CD4-positive, CD25-positive, alpha-beta regulatory T cell (primary cell): Measurements from ENCODE around the gene BST1. TPM values are rescaled to one million over a fixed set of nuclear protein-coding genes. Genes with fewer than 3 reads are reported as not detected.

Experiments used
- ATAC-seq, 2 donors: fragments of 150-1000 bp; cut with Tn5 transposase; one replicate each; pipeline ENCODE4 v1.10.0; 2021; ENCODE audit warnings: low read depth in 2 of 2, moderate number of reproducible peaks in 2 of 2, moderate library complexity in 1 of 2
- DNase-seq, 3 donors: peaks; one replicate each; pipeline versions ENCODE4 v3.0.0 to v3.0.0-alpha.2; 2012 to 2022; ENCODE audit warnings: mixed read lengths in 1 of 3
- H3K27ac ChIP-seq: one replicate; pipeline ENCODE4 v1.7.0; 2013; ENCODE audit warnings: mild to moderate bottlenecking, low read length; ENCODE audit not compliant: insufficient read depth, poor library complexity, severe bottlenecking
- H3K27me3 ChIP-seq: one replicate; pipeline ENCODE4 v1.7.0; 2013; ENCODE audit warnings: low read length; ENCODE audit not compliant: control insufficient read depth, insufficient read depth
- H3K36me3 ChIP-seq: one replicate; pipeline ENCODE4 v1.7.0; 2013; ENCODE audit warnings: mild to moderate bottlenecking, low read length, moderate library complexity; ENCODE audit not compliant: control insufficient read depth, insufficient read depth
- H3K4me1 ChIP-seq: 2 replicates; pipeline ENCODE4 v1.7.0; 2013; ENCODE audit warnings: mild to moderate bottlenecking, low read length; ENCODE audit not compliant: insufficient read depth, control insufficient read depth, poor library complexity, severe bottlenecking
- H3K4me3 ChIP-seq: one replicate; pipeline ENCODE4 v1.7.0; 2013; ENCODE audit warnings: low read depth, mild to moderate bottlenecking, low read length, moderate library complexity
- H3K9me3 ChIP-seq, 2 experiments: 1 replicate in 1 of 2; 2 replicates in 1 of 2; pipeline ENCODE4 v1.7.0; 2013; ENCODE audit warnings: low read length in 2 of 2, mild to moderate bottlenecking in 1 of 2, moderate library complexity in 1 of 2; ENCODE audit not compliant: control insufficient read depth in 2 of 2
- H3K27ac Mint-ChIP-seq, 3 donors: one replicate each; pipeline ENCODE4 v1.8.0; 2020 to 2022; ENCODE audit warnings: mild to moderate bottlenecking in 3 of 3, mixed read lengths in 3 of 3, moderate library complexity in 2 of 3
- H3K27me3 Mint-ChIP-seq: one replicate; pipeline ENCODE4 v1.8.0; 2022; ENCODE audit warnings: mild to moderate bottlenecking, mixed read lengths
- H3K36me3 Mint-ChIP-seq: one replicate; pipeline ENCODE4 v1.8.0; 2020; ENCODE audit warnings: mixed read lengths
- H3K4me1 Mint-ChIP-seq, 4 donors: one replicate each; pipeline ENCODE4 v1.8.0; 2020 to 2022; ENCODE audit warnings: mixed read lengths in 4 of 4, mild to moderate bottlenecking in 1 of 4
- H3K4me3 Mint-ChIP-seq, 4 donors: one replicate each; pipeline ENCODE4 v1.8.0; 2020 to 2022; ENCODE audit warnings: mild to moderate bottlenecking in 4 of 4, mixed read lengths in 4 of 4, moderate library complexity in 3 of 4
- H3K9me3 Mint-ChIP-seq, 7 donors: one replicate each; pipeline ENCODE4 v1.8.0; 2020 to 2022; ENCODE audit warnings: mixed read lengths in 7 of 7, mild to moderate bottlenecking in 3 of 7, moderate library complexity in 2 of 7
- polyA plus RNA-seq, 4 donors: library from polyadenylated mRNA; unstranded; fragments of 300-500 nt; fragmentation: Illumina TruSeq; gene quantifications; one replicate each; pipeline ENCODE4 v1.2.3, GENCODE V29; 2021
- total RNA-seq: library from RNA; stranded (reverse); gene quantifications from one replicate; pipeline ENCODE4 v1.2.3, GENCODE V29; 2022

The BST1 gene
- total RNA-seq (0.27 TPM), polyA plus RNA-seq (1 to 10 TPM in 2 of 4 donors, under 1 TPM in 1, not detected in 1; 0.40 to 6.5 (median 2.5) TPM)

GRCh38 chr4:15702941-15703403, at the start of gene BST1:
TSS of gene BST1 (plus strand) at chr4:15703065. CDS start at chr4:15703145, 80 bp downstream.
- ATAC-seq (peak; percentile 62 to 69), DNase-seq (peak; percentile 19 to 46 (median 44))
- Mint-ChIP-seq H3K9me3 (peaks cover 0 to 2% (median 0%) of the 10 kb centered on the region in 7 donors), H3K27me3 (peaks cover 34% of the 10 kb centered on the region), H3K27ac (peak within 1 kb of the TSS in 2 of 3 donors; percentile 75 to 83), H3K4me1 (peaks cover 0 to 16% (median 9%) of the 10 kb centered on the region in 4 donors), H3K36me3 (no peaks in the 10 kb centered on the region), H3K4me3 (peak within 1 kb of the TSS; percentile 79 to 90 (median 86))
- H3K9me3 ChIP-seq: no peaks in the 10 kb centered on the region
- H3K27me3 ChIP-seq: peaks cover 2% of the 10 kb centered on the region
- no peak within 1 kb of the TSS for H3K4me3 ChIP-seq
- peaks cover 9% of the 10 kb centered on the region for H3K4me1 ChIP-seq
- no peak within 1 kb of the TSS for H3K27ac ChIP-seq
- H3K36me3 ChIP-seq: no peaks in the 10 kb centered on the region

GRCh38 chr4:15653420-15653819, 49.4 kb upstream of the BST1 start:
- H3K4me1 Mint-ChIP-seq: peaks cover 28 to 64% (median 54%) of the 10 kb centered on the region in 4 donors

GRCh38 chr4:15653864-15654592, 48.8 kb upstream of the BST1 start:
- peak in 2 of 3 donors; percentile 4 to 60 for DNase-seq
- ATAC-seq: no peak
- Histone ChIP-seq H3K4me3 (peak overlapping the region; percentile 94), H3K27ac (peak overlapping the region; percentile 90), H3K27me3 (no peaks in the 10 kb centered on the region), H3K9me3 (no peaks in the 10 kb centered on the region), H3K4me1 (peaks cover 59% of the 10 kb centered on the region), H3K36me3 (no peaks in the 10 kb centered on the region)
- Mint-ChIP-seq H3K9me3 (peaks cover 0 to 2% (median 0%) of the 10 kb centered on the region in 7 donors), H3K27ac (peak overlapping the region; percentile 94 to 99 (median 97)), H3K4me3 (peak overlapping the region; percentile 97 to 99 (median 98)), H3K36me3 (no peaks in the 10 kb centered on the region), H3K27me3 (no peaks in the 10 kb centered on the region), H3K4me1 (peaks cover 28 to 57% (median 48%) of the 10 kb centered on the region in 4 donors)

More at GRCh38 chr4:15653420-15653819, 49.4 kb upstream of the BST1 start:
- DNase-seq: peak in 1 of 3 donors; percentile 20
- Histone ChIP-seq H3K4me3 (peak overlapping the region; percentile 94), H3K27ac (peak overlapping the region; percentile 60), H3K9me3 (no peaks in the 10 kb centered on the region), H3K36me3 (no peaks in the 10 kb centered on the region), H3K27me3 (no peaks in the 10 kb centered on the region), H3K4me1 (peaks cover 62% of the 10 kb centered on the region)
- Mint-ChIP-seq H3K27me3 (no peaks in the 10 kb centered on the region), H3K36me3 (no peaks in the 10 kb centered on the region), H3K27ac (peak overlapping the region; percentile 94 to 99 (median 97)), H3K4me3 (peak overlapping the region; percentile 97 to 99 (median 98)), H3K9me3 (peaks cover 0 to 2% (median 0%) of the 10 kb centered on the region in 7 donors)
- no peak for ATAC-seq

- Mint-ChIP-seq H3K4me3 (peak overlapping the region; percentile 97 to 99 (median 98)), H3K4me1 (peaks cover 27 to 53% (median 44%) of the 10 kb centered on the region in 4 donors), H3K27me3 (no peaks in the 10 kb centered on the region), H3K36me3 (no peaks in the 10 kb centered on the region), H3K27ac (peak overlapping the region; percentile 94 to 99 (median 97)), H3K9me3 (peaks cover 0 to 2% (median 0%) of the 10 kb centered on the region in 7 donors)
- ATAC-seq (peak; percentile 58 to 59), DNase-seq (peak in 2 of 3 donors; percentile 36 to 44)
- Histone ChIP-seq H3K27me3 (no peaks in the 10 kb centered on the region), H3K36me3 (no peaks in the 10 kb centered on the region), H3K27ac (peak overlapping the region; percentile 90), H3K4me3 (peak overlapping the region; percentile 94), H3K9me3 (no peaks in the 10 kb centered on the region), H3K4me1 (peaks cover 53% of the 10 kb centered on the region)
Observed at GRCh38 chr4:15654593-15655222, 48.2 kb upstream of the BST1 start.

GRCh38 chr4:15655223-15656037, 47.4 kb upstream of the BST1 start, which contains the start of gene FBXL5:
TSS of gene FBXL5 (minus strand) at chr4:15655357. CDS start at chr4:15655287, 70 bp downstream.
- Mint-ChIP-seq H3K4me1 (peaks cover 21 to 46% (median 37%) of the 10 kb centered on the region in 4 donors), H3K4me3 (peak within 1 kb of the TSS; percentile 97 to 99 (median 98)), H3K36me3 (no peaks in the 10 kb centered on the region), H3K27ac (peak within 1 kb of the TSS; percentile 94 to 99 (median 98)), H3K9me3 (peaks cover 0 to 2% (median 0%) of the 10 kb centered on the region in 7 donors), H3K27me3 (no peaks in the 10 kb centered on the region)
- H3K36me3 ChIP-seq: no peaks in the 10 kb centered on the region
- peak within 1 kb of the TSS; percentile 90 for H3K27ac ChIP-seq
- H3K4me3 ChIP-seq: peak within 1 kb of the TSS; percentile 94
- H3K27me3 ChIP-seq: no peaks in the 10 kb centered on the region
- ATAC-seq (peak; percentile 84 to 85), DNase-seq (peak; percentile 76 to 90 (median 87))
- peaks cover 45% of the 10 kb centered on the region for H3K4me1 ChIP-seq
- no peaks in the 10 kb centered on the region for H3K9me3 ChIP-seq

GRCh38 chr4:15656038-15656470, 46.8 kb upstream of the BST1 start:
- ATAC-seq (no peak), DNase-seq (no peak)
- H3K36me3 ChIP-seq: no peaks in the 10 kb centered on the region
- H3K27ac ChIP-seq: peak overlapping the region; percentile 90
- peaks cover 40% of the 10 kb centered on the region for H3K4me1 ChIP-seq
- no peaks in the 10 kb centered on the region for H3K27me3 ChIP-seq
- Mint-ChIP-seq H3K4me1 (peaks cover 17 to 41% (median 33%) of the 10 kb centered on the region in 4 donors), H3K27me3 (no peaks in the 10 kb centered on the region), H3K27ac (peak overlapping the region; percentile 94 to 98 (median 95)), H3K9me3 (peaks cover 0 to 2% (median 0%) of the 10 kb centered on the region in 7 donors), H3K4me3 (peak overlapping the region; percentile 94 to 96 (median 96)), H3K36me3 (no peaks in the 10 kb centered on the region)
- H3K4me3 ChIP-seq: peak overlapping the region; percentile 49
- no peaks in the 10 kb centered on the region for H3K9me3 ChIP-seq

- Mint-ChIP-seq H3K27me3 (no peaks in the 10 kb centered on the region), H3K9me3 (peaks cover 0 to 2% (median 0%) of the 10 kb centered on the region in 7 donors), H3K4me1 (peaks cover 16 to 28% (median 25%) of the 10 kb centered on the region in 4 donors), H3K27ac (no peak overlapping the region), H3K4me3 (peak overlapping the region in 3 of 4 donors; percentile 30 to 86 (median 84)), H3K36me3 (no peaks in the 10 kb centered on the region)
- Histone ChIP-seq H3K9me3 (no peaks in the 10 kb centered on the region), H3K27me3 (no peaks in the 10 kb centered on the region), H3K4me1 (peaks cover 27% of the 10 kb centered on the region), H3K36me3 (no peaks in the 10 kb centered on the region), H3K4me3 (no peak overlapping the region), H3K27ac (no peak overlapping the region)
- DNase-seq: no peak
- no peak for ATAC-seq
Observed at GRCh38 chr4:15657366-15657765, 45.5 kb upstream of the BST1 start.
